GM21786 (cell line): ENCODE data around the gene ORC6.
A peak's percentile ranks its signal among the peaks of the same experiment; 100 is the strongest.
"Not testable (repeated sequence)": the region's sequence is repeated elsewhere in the genome, so short reads cannot be mapped to it uniquely, and the experiment has no call there.

ENCODE experiments used
- ATAC-seq: cut with Tn5 transposase; IDR thresholded peaks from one replicate; pipeline ENCODE4 v1.9.1; 2021; ENCODE audit not compliant: unreplicated experiment

The ORC6 gene, protein sequence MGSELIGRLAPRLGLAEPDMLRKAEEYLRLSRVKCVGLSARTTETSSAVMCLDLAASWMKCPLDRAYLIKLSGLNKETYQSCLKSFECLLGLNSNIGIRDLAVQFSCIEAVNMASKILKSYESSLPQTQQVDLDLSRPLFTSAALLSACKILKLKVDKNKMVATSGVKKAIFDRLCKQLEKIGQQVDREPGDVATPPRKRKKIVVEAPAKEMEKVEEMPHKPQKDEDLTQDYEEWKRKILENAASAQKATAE

DNA sequence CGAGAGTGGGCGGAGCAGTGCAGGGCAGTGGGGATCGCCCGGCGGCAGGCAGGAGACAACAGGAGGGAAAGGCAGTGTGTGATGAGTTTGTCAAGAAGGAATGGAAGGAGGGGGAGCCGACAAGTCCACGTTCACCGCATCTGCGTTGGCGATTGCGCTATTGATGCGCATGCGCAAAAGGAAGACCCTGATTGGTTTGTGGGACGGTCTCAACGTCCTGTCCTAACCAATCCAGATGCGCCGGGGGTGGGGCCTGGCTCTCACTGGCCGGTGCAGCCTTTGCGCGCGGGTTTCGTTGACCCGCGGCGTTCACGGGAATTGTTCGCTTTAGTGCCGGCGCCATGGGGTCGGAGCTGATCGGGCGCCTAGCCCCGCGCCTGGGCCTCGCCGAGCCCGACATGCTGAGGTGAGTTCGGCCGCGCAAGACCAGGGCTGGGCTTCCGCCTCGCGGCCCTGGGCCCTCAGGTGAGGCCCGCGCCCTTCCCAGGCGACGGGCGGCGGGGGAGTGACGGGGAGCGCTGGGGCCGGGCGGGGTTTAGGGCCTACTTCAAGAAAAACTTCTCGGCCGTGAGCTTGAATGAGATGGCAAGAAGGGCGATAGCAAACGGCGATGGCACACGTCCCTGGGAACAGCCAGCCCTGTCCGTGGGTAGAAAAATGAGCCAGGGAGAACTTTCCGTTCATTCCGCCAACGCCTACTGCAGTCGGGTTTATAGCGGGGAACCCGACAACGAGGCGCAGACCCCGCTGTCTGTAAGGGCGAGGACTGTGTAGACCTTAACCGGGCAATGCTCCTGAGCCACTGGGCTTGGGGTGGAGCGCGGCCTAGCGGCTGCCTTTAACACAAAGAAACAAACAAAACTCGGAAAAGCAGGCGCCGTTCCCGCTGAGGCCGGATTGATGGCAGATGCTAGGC lies at the start of gene ORC6:
TSS of gene ORC6 (plus strand) at position 295 of the 916 bp plus-strand sequence. CDS start at position 342, 47 bp downstream.
- ATAC-seq: peak; percentile 72

DNA sequence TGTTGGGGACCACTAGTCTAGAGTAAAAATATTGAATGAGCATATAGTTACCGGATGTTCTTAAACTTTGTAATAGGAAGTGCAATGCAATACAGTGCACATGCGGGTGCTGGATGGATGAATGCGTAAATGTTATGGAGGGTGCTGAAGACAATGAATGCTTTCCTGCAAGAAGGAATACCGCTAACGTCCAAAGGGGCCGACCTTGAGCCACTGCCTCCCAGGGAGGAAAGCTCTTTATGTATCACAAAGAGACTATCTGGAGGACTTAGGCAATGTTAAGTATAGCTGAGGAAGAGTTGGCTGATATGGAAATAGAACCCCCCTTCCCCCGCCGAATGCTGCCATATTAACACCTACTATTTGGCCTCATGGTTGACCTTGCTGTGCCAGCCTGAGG lies 40.8 kb upstream of the ORC6 start:
- ATAC-seq: no peak

DNA sequence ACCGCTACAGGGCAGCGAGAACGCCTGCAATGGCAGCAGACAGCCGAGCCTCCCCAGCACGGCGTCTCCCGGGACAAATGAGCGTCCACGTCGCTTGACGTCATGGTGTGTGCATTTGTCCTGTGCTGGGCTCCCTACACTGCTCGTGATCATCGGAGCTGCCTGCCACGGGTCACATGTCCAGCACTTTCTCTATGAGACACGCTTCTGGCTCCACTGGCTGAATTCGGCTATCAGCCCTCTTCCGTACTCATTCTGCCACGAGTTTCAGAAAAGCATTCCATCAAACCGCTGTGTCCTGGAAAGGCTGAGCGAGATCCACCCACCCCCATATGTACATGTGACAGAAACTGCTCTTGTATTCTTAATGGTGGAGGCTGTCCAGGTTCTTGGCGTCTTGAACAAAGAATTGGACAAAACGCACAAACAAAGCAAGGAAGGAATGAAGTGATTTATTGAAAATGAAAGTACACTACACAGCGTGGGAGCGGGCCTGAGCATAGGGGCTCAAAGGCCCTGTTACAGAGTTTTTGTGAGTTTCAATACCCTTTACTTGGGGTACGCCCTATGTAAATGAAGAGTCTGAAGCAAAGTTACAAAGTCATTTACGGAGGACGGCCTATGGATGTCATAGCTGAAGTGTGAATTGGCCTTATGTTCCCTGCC lies 39.7 kb upstream of the ORC6 start:
- ATAC-seq: no peak

DNA sequence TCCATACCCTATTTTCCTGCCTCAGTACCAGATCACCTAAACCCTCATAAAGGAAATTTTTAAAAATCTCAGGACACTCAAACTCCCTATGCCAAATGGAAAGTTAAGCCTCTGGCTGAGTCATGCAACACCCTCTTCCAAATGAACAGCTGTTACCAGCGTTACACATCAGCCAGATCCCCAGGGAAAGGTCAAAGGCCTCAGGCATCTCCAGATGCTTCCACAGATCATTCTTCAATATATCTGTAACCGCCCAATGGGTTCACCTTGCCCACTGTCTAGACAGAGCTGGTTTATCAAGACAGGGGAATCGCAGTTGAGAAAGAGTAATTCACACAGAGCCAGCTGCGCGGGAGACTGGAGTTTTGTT lies 39.2 kb upstream of the ORC6 start:
- no peak for ATAC-seq

DNA sequence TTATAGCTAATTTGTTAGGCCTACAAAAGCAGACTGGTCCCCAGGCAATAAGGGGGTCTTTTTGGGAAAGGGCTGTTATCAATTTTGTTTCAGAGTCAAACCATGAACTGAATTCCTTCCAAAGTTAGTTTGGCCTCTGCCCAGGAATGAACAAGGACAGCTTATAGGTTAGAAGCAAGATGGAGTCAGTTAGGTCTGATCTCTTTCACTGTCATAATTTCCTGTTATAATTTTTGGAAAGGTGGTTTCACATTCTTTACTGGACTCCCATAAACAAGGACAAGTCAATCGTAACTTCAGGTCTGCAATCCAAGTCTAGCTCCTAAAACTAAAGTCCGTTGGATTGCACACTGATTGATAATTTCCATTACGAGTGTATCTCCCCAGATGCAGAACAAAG lies 38.2 kb upstream of the ORC6 start:
- no peak for ATAC-seq

DNA sequence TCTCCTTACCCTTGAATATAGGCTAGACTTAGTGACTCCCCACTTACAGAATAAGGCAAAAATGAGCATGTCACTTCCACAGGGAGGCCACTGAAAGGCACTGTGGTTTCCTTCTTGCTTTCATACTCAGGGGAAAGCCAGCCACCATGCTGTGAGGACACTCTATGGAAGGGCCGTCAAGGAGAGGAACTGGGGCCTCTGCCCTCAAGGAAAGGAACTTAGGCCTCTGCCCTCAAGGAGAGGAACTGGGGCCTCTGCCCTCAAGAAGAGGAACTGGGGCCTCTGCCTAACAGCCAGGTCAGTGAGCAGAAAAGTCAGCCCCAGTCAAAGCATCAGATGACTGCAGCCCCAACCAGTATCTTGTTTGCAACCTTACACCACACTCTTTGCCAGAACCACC lies 30.5 kb upstream of the ORC6 start:
- peak; percentile 94 for ATAC-seq

DNA sequence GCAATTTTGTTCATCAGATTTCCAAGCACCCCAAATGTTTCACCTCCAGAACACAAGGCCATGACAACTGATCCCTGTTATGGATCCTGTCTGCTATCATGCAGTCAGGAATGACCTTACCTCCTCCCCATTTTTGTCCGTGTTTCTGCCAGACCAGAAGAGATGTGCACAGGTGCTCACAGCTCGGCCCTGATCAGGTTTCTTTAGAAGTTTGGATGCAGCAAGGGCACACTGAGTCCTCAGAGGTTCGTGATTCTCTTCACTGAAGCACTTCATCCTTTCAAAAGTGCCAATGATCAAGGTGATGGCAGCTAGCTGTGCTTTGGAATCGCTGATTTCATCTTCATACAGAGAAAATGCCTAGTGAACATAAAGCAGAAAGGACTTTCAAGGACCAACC lies 27.3 kb upstream of the ORC6 start:
- no peak for ATAC-seq

DNA sequence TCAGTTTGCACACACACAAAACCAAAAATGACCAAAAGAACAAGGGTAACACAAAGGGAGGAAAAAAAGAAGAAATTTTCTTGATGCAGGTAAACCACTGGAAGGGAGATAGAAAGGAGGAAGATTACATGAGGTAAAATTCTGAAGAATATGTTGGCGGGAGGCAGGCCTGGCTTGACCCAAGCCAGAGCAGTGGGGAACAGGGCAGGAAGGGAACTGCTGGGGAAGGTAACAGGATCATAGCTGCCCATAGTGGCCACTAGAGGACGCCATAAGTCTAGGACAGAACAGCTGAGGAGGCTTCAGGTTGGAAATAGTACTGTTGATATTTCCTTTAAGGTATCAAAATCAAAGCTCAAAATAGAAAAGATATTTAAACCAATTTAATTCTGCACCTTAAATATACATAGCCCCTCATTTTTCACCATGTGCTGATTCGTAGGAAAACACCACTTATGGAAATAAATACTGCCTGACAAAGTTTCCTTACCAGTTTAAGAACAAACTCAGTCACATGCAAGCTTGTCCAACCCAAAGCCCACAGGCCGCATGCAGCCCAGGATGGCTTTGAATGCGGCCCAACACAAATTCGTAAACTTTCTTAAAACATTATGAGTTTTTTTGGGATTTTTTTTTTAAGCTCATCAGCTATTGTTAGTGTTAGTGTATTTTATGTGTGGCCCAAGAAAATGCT lies 16.0 kb upstream of the ORC6 start:
- ATAC-seq: peak; percentile 90

DNA sequence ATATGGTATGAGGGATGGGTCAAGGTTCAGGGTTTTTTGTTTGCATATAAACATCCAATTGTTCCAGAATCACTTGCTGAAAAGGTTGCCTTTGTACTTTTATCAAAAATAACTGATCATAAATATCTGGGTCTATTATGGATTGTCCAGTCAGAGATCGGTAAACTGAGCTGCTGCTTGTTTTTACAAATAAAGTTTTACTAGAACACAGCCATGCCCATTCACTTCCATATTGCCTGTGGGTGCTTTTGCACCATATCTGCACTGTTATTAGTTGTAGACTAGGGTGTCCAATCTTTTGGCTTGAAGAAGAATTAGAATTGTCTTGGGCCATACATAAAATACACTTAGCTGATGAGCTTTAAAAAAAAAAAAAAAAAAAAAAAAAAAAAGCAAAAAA lies 11.5 kb upstream of the ORC6 start:
- ATAC-seq: not testable (repeated sequence)

DNA sequence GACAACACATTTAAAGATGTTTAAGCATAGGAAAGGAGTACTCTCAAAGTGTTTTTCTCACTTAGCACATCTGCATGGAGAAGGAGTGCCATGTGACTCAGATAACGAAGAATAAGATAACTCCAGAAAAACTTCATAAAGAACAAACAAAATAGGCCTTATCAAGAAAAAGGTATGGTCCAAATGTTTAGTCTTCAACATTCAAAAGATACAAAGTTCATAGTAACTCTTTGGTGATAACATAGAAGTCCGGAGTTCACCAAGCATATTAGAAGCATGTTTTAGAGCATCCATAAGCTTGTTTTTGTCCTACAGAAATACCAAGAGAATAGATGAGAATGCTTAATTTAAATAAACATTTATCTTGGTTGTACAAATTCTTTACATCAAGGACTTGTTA lies 7.6 kb upstream of the ORC6 start:
- not testable (repeated sequence) for ATAC-seq

DNA sequence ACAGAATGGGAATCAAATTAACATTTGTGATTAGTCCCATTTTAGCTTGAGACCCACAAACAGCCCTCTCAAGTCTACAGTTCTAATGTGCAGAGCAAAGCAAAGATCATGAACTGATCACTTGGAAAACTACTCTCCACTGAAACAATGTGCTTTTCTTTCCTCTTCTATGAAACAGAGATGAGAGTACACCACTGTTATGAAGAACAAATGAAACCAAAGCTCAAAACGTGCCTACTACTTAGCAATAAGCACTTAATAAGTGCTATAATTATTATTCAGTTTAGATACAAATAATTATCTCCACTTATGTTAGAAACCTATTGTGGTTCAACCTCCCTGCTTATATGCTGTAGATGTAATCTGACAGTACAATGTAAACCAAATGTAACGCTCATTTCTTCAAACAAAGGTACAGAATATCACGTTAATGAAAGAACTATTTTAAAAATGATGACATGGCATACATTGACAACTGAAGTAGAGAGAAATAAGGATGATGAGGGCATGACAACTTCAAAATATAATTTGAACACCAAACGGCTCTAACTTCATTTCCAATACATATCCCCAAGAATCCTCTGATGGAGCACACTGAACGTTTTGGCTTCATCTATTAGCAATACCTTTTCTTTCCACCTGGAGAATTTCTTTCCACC lies 2.5 kb upstream of the ORC6 start:
- ATAC-seq: no peak

DNA sequence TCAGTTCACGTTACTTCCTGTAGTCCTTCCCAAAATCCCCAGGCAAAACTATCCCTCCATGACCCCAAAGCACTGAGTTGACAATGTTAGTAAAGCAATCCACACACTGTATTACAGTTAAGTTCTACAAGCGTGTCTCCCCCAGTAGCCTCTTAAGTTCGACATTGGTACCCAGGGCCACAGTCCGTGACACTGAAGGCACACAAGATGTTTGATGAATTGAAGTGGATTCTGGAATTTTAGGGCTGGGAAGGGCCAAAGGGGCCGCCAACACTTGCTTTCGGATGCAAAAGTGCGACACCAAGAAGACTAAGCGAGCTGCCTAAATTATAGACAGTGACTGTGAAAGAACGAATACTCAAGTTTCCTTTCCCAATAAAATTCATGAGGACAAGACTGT lies 2.0 kb upstream of the ORC6 start:
- ATAC-seq: no peak

DNA sequence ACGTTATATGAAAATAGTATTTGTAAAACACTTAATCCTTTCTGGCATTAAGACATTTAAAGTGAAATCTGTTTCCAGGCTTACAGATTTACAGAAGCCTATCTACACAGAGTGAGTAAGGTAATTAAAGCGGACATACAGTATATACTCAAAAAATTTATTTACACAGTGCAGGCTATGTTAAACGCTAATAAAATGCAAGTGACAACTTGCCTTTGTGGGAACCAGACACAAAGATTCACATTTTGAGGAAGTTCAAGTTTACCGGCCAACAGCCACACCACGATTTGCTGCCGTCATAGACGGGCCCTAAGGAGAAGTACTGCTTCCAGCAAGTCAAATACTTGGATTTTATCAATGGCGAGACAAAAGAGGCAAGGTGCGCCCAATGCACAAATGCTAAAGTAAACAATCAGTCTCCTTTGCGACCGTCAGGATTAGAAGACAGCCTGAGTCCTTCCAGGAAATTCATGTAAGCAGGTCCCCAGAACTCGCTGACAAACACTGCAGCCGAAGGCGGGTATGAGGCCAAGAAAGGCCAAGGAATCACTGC lies 1.3 kb upstream of the ORC6 start:
- no peak for ATAC-seq

DNA sequence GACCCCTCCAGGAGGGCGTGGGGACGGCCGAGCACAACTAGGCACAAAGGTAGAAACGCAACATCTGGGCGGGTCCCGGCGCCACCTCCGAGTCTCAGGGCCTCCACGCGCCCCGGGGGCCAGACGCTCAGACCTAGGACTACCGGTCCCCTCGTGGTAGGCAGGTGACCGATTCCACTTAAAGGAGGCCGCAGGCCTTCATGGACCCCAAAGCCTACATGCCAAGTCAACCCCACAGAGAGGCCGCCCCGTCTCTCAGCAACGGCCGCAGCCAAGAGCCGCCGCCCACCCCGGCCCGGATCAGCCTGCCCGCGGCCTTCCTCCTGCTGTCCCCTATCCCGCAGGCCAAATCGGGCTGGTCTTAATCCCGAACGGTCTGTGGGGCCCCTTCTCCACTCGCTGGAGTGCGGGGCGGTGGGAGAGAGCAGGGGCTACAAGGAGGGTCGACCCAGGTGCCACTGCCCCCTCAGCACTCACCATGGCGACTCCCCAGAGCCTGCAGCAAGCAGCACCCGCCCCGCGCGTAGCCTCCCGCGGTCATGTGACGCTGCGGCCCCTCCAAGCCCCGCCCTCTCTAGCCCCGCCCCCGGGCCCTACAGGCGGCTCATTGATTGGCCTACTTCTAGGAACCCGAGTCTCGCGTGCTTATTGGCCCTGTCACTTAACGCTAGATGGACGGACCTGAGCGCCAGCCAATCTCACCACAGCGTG lies 650 bp upstream of the ORC6 start, which contains the start of gene VPS35:
TSS of gene VPS35 (minus strand) at position 525 of the 711 bp plus-strand sequence. CDS start at position 480, 45 bp downstream.
- ATAC-seq: peak; percentile 80

DNA sequence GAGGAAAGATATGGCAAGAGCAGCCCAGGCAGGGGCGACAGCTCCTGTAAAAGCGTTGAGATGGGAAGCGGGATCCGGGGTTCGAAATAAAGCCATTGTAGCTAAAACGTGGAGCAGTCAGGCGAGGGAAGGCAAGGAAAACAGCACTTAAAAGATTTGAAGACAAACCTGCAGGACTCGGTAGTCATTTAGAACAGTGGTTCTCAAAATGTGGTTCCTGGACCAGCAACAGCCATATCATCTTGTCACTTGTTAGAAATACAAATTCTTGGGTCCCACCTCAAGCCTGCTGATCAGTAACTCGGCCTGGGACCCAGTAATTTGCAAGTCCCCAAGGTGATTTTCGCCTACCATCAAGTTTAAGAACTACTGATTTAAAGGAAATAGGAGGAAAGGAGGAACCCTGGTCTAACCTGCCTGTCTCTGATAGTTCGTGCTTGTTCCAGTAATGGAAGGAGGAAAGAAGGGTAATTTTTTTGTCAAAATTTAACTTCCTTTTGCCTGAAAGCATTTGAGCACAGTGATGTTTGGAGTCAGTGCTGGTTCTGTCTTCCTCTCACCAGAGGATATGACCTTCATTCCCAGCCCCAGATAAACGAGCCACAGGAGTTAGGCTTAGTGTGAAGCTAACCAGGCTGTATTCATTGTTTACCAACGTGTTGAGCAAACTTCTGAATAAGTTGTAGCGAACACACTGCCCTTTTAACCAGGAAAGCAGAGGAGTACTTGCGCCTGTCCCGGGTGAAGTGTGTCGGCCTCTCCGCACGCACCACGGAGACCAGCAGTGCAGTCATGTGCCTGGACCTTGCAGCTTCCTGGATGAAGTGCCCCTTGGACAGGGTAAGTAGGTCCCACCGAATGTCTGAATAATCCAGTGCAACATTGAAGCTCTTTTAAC lies 1.1 kb downstream of the ORC6 start:
- ATAC-seq: no peak

DNA sequence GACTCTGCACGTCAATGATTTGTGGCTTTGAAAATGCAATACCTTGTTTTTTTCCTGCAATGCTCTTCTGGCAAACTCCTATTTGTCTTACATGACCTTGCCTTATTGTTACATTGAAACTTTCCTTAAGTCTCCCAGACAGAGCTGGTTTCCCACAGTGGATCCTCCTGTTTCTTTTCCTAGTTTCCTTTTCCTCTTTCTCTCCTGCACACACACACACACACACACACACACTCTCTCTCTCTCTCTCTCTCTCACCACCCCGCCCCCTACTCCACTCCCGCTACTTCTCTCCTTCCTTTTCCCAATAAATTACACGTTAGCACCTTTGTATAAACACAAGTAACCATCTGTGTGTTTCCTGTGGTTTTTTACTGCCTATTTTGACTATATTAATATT lies 2.3 kb downstream of the ORC6 start:
- no peak for ATAC-seq

DNA sequence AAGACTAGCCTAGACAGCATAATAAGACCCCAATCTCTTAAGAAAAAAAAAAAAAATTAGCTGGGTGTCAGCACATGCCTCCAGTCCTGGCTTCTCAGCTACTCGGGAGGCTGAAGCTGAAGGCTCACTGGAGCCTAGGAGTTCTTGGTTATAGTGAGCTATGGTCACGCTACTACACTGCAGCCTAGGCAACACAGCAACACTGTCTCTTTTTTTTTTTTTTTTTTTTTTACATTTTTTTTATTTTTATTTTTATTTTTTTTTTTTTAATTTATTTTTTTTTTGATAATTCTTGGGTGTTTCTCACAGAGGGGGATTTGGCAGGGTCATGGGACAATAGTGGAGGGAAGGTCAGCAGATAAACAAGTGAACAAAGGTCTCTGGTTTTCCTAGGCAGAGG lies 4.1 kb downstream of the ORC6 start:
- no peak for ATAC-seq

DNA sequence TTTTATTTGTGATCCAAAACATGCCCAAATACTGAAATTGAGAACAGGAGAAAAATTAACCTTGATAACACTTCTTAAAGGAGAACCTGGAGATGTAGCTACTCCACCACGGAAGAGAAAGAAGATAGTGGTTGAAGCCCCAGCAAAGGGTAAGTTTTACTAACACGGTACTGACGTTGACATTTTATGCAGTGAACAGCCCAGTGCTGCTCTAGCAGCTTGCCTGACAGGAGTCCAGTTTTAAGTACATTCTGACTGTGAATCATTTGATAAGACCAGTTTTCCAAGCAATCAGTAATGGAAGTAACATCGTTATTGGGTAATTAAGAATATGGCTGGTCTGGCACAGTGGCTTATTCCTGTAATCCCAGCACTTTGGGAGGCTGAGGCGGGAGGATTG lies 6.5 kb downstream of the ORC6 start:
- ATAC-seq: no peak

DNA sequence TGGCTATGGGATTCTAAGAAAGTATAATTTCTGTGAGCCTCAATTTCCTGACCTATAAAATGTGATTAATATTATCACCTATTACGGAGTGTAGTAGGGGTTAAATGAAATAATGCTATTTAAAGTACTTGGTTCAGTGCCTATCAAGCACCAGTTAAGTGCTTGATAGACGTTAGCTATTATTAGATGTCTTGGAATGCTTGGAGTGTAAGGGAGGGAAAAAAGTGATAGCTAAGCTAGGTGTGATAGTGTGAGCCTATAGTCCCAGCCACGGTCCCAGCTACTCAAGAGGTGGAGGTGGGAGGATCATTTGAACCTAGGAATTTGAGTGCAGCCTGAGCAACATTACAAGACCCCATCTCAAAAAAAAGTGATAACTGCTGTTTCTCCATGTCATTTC lies 7.5 kb downstream of the ORC6 start:
- ATAC-seq: no peak
